ENCODE data around the gene PEG3.

DNA sequence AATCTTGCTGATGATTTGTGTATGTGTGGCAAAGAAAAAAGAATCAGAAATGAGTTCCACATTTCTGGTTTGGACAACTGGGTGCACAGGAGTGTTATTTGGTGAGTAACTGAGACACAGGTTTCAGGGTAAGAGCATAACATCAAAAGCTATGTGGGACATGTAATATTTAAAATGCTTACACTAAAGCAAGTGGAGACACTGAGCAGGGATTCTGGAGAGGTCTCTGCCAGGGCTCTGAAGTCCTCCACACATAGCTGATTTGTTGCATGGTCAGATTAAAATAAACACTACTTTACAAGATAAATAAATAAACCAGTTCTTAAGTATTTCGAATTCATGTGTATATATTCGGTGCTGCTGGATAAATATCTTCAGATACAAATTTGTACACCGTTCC lies 16.3 kb upstream of the PEG3 start:
- no peak for TF ChIP-seq GATA3 (IDR thresholded peaks at IDR 0.05; ENCODE audit: borderline replicate concordance)
- TF ChIP-seq, protein P1, sequence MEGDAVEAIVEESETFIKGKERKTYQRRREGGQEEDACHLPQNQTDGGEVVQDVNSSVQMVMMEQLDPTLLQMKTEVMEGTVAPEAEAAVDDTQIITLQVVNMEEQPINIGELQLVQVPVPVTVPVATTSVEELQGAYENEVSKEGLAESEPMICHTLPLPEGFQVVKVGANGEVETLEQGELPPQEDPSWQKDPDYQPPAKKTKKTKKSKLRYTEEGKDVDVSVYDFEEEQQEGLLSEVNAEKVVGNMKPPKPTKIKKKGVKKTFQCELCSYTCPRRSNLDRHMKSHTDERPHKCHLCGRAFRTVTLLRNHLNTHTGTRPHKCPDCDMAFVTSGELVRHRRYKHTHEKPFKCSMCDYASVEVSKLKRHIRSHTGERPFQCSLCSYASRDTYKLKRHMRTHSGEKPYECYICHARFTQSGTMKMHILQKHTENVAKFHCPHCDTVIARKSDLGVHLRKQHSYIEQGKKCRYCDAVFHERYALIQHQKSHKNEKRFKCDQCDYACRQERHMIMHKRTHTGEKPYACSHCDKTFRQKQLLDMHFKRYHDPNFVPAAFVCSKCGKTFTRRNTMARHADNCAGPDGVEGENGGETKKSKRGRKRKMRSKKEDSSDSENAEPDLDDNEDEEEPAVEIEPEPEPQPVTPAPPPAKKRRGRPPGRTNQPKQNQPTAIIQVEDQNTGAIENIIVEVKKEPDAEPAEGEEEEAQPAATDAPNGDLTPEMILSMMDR (IDR thresholded peaks at IDR 0.05), result no peak
